CD14-positive monocyte (primary cell): ENCODE data around the gene CORO1C. TPM values are rescaled to one million over a fixed set of nuclear protein-coding genes. Genes with fewer than 3 reads are reported as not detected.
A peak's percentile ranks its signal among the peaks of the same experiment; 100 is the strongest.

Source experiments
- DNase-seq, 3 donors: peaks; one replicate each; pipeline ENCODE4 v3.0.0-alpha.2; 2011 to 2022
- H2AFZ ChIP-seq: 2 replicates; pipeline ENCODE4 v1.6.0; 2012; ENCODE audit warnings: mild to moderate bottlenecking, low read depth, low read length, inconsistent platforms; ENCODE audit not compliant: insufficient read depth, poor library complexity, severe bottlenecking
- H3K27ac ChIP-seq, 2 donors: 1 replicate in 1 of 2; 2 replicates in 1 of 2; pipeline ENCODE4 v1.5.1; 2012 to 2013; ENCODE audit warnings: low read length in 2 of 2, control low read depth in 1 of 2, inconsistent platforms in 1 of 2, low read depth in 1 of 2, mild to moderate bottlenecking in 1 of 2
- H3K27me3 ChIP-seq, 2 donors: one replicate each; pipeline versions ENCODE4 v1.6.0 to v1.6.1; 2011 to 2013; ENCODE audit warnings: low read length in 2 of 2; ENCODE audit not compliant: control insufficient read depth in 2 of 2, insufficient read depth in 2 of 2
- H3K36me3 ChIP-seq, 2 donors: replicated peaks in 1 of 2; 1 replicate in 1 of 2; 2 replicates in 1 of 2; pipeline versions ENCODE4 v1.5.1 to v1.6.1; 2012 to 2013; ENCODE audit warnings: low read length in 2 of 2, control low read depth in 1 of 2, inconsistent platforms in 1 of 2, mild to moderate bottlenecking in 1 of 2; ENCODE audit not compliant: insufficient read depth in 2 of 2, control insufficient read depth in 1 of 2
- H3K4me1 ChIP-seq, 2 donors: 1 replicate in 1 of 2; 2 replicates in 1 of 2; pipeline versions ENCODE4 v1.5.1 to v1.6.1; 2012 to 2013; ENCODE audit warnings: low read length in 2 of 2, control low read depth in 1 of 2, inconsistent platforms in 1 of 2, mild to moderate bottlenecking in 1 of 2, moderate library complexity in 1 of 2; ENCODE audit not compliant: insufficient read depth in 2 of 2, control insufficient read depth in 1 of 2
- H3K4me2 ChIP-seq: replicated peaks from 2 replicates; pipeline ENCODE3; 2012; ENCODE audit warnings: low read length, moderate library complexity, mild to moderate bottlenecking; ENCODE audit not compliant: poor library complexity, severe bottlenecking; ENCODE audit errors: extremely low read depth
- H3K4me3 ChIP-seq, 3 experiments: fragments of 200-600 bp in 1 of 3; sonication (generic) in 1 of 3; replicated peaks in 1 of 3; 1 replicate in 2 of 3; 2 replicates in 1 of 3; pipeline ENCODE4 v1.5.1; 2011 to 2013; ENCODE audit warnings: low read length in 3 of 3, mild to moderate bottlenecking in 3 of 3, control low read depth in 2 of 3, low read depth in 2 of 3, inconsistent platforms in 1 of 3, moderate library complexity in 1 of 3
- H3K79me2 ChIP-seq: 2 replicates; pipeline ENCODE4 v1.6.0; 2012; ENCODE audit warnings: mild to moderate bottlenecking, control low read depth, inconsistent platforms, low read length, moderate library complexity; ENCODE audit not compliant: insufficient read depth
- H3K9ac ChIP-seq: 2 replicates; pipeline ENCODE4 v1.6.0; 2017; ENCODE audit warnings: low read length, mild to moderate bottlenecking; ENCODE audit not compliant: insufficient read depth, poor library complexity, severe bottlenecking
- H3K9me3 ChIP-seq, 2 donors: replicated peaks in 1 of 2; 1 replicate in 1 of 2; 2 replicates in 1 of 2; pipeline versions ENCODE4 v1.5.1 to v1.6.1; 2012 to 2013; ENCODE audit warnings: low read length in 2 of 2, control low read depth in 1 of 2; ENCODE audit not compliant: control insufficient read depth in 1 of 2, insufficient read depth in 1 of 2
- H4K20me1 ChIP-seq: 2 replicates; pipeline ENCODE4 v1.6.0; 2012; ENCODE audit warnings: mild to moderate bottlenecking, low read length, control low read depth, moderate library complexity; ENCODE audit not compliant: insufficient read depth
- H3K27ac Mint-ChIP-seq, 7 donors: one replicate each; pipeline ENCODE4 v1.8.0; 2020; ENCODE audit warnings: mild to moderate bottlenecking in 7 of 7, mixed read lengths in 7 of 7, moderate library complexity in 6 of 7, inconsistent platforms in 2 of 7
- H3K27me3 Mint-ChIP-seq, 3 donors: one replicate each; pipeline ENCODE4 v1.8.0; 2021 to 2022; ENCODE audit warnings: low read depth in 3 of 3, mild to moderate bottlenecking in 3 of 3, mixed read lengths in 3 of 3, moderate library complexity in 3 of 3, inconsistent platforms in 1 of 3
- H3K36me3 Mint-ChIP-seq, 2 donors: one replicate each; pipeline ENCODE4 v1.8.0; 2020; ENCODE audit warnings: mixed read lengths in 2 of 2, inconsistent platforms in 1 of 2, mild to moderate bottlenecking in 1 of 2
- H3K4me1 Mint-ChIP-seq: one replicate; pipeline ENCODE4 v1.8.0; 2020; ENCODE audit warnings: mild to moderate bottlenecking, mixed read lengths
- H3K4me3 Mint-ChIP-seq, 2 donors: one replicate each; pipeline ENCODE4 v1.8.0; 2020; ENCODE audit warnings: mild to moderate bottlenecking in 2 of 2, mixed read lengths in 2 of 2, moderate library complexity in 1 of 2
- H3K9me3 Mint-ChIP-seq, 7 donors: one replicate each; pipeline ENCODE4 v1.8.0; 2020 to 2022; ENCODE audit warnings: mixed read lengths in 7 of 7, mild to moderate bottlenecking in 6 of 7, moderate library complexity in 6 of 7, inconsistent platforms in 2 of 7
- WGBS: methylation state at CpG from one replicate; pipeline ENCODE4 v1.1.5; 2013; ENCODE audit warnings: missing lambda C conversion rate; ENCODE audit not compliant: insufficient coverage; 5-methylcytosine and 5-hydroxymethylcytosine counted together
- intact Hi-C, 2 donors: fragments of 100-400 bp; cut with micrococcal nuclease; formaldehyde crosslinking; loops; one replicate each; pipeline versions ENCODE4 v1.15.0 to v1.15.1; 2023
- polyA plus RNA-seq, 3 donors: library from polyadenylated mRNA; depleted of rRNA in 1 of 3; unstranded in 2 of 3; stranded (reverse) in 1 of 3; fragments of 300-500 nt in 2 of 3; fragments of >200 nt in 1 of 3; fragmentation: Illumina TruSeq in 2 of 3; gene quantifications; 1 replicate in 2 of 3; 2 replicates in 1 of 3; pipeline ENCODE4 v1.2.3, GENCODE V29; 2012 to 2021
- TF ChIP-seq, protein P1 (sequence below): fragments of 200-600 bp; IDR thresholded peaks from one replicate; pipeline ENCODE4 v1.8.0; 2022; ENCODE audit warnings: antibody characterized with exemption, mild to moderate bottlenecking

CORO1C gene
- polyA plus RNA-seq, 3 donors, result 77.5 to 285 (median 229) TPM

DNA sequence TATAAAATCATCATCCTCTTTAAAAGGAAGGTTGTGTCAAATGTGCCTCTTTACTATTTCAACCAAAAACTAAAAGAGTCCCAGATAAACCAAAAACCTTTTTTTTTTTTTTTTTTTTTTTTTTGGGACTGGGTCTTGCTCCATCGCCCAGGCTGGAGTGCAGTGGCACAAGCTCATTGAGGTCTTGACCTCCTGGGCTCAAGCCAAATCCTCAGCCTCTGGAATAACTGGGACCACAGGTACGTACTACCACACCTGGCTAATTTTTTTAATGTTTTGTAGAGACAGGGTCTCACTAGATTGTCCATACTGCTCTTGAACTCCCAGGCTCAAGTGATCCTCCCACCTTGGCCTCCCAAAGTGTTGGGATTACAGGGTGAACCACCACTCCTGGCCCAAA lies 81.2 kb downstream of the CORO1C start:
- intact Hi-C loops, result no loop called here
- peaks cover 40% of the 10 kb centered on the region for H4K20me1 ChIP-seq
- Mint-ChIP-seq H3K27me3 (no peaks in the 10 kb centered on the region), H3K4me1 (peaks cover 5% of the 10 kb centered on the region), H3K36me3 (peaks cover 80 to 90% of the 10 kb centered on the region in 2 donors), H3K9me3 (peaks cover 0 to 2% (median 0%) of the 10 kb centered on the region in 7 donors), H3K27ac (peak overlapping the region in 1 of 7 donors; percentile 10), H3K4me3 (no peak overlapping the region)
- peaks cover 89 to 98% of the 10 kb centered on the region in 2 donors for H3K36me3 ChIP-seq
- no peak overlapping the region for H2AFZ ChIP-seq
- H3K27me3 ChIP-seq, result no peaks in the 10 kb centered on the region
- DNase-seq, result no peak
- TF ChIP-seq, protein P1, sequence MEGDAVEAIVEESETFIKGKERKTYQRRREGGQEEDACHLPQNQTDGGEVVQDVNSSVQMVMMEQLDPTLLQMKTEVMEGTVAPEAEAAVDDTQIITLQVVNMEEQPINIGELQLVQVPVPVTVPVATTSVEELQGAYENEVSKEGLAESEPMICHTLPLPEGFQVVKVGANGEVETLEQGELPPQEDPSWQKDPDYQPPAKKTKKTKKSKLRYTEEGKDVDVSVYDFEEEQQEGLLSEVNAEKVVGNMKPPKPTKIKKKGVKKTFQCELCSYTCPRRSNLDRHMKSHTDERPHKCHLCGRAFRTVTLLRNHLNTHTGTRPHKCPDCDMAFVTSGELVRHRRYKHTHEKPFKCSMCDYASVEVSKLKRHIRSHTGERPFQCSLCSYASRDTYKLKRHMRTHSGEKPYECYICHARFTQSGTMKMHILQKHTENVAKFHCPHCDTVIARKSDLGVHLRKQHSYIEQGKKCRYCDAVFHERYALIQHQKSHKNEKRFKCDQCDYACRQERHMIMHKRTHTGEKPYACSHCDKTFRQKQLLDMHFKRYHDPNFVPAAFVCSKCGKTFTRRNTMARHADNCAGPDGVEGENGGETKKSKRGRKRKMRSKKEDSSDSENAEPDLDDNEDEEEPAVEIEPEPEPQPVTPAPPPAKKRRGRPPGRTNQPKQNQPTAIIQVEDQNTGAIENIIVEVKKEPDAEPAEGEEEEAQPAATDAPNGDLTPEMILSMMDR, result no peak
- WGBS, result 100% methylated on average over 1 of the region's 2 CpGs
- no peak overlapping the region for H3K27ac ChIP-seq
- no peaks in the 10 kb centered on the region for H3K9me3 ChIP-seq
- H3K79me2 ChIP-seq, result peaks cover 3% of the 10 kb centered on the region
- H3K9ac ChIP-seq, result no peak overlapping the region
- H3K4me3 ChIP-seq, result no peak overlapping the region
- H3K4me2 ChIP-seq, result no peak overlapping the region
- no peaks in the 10 kb centered on the region for H3K4me1 ChIP-seq

- H4K20me1 ChIP-seq, result peaks cover 39% of the 10 kb centered on the region
- no peaks in the 10 kb centered on the region for H3K9me3 ChIP-seq
- Mint-ChIP-seq H3K27me3 (no peaks in the 10 kb centered on the region), H3K36me3 (peaks cover 82 to 91% of the 10 kb centered on the region in 2 donors), H3K4me1 (peaks cover 5% of the 10 kb centered on the region), H3K4me3 (no peak overlapping the region), H3K27ac (peak overlapping the region in 2 of 7 donors; percentile 34 to 73), H3K9me3 (peaks cover 0 to 2% (median 0%) of the 10 kb centered on the region in 7 donors)
- no peak for DNase-seq
- no peak overlapping the region for H3K27ac ChIP-seq
- H3K4me2 ChIP-seq, result no peak overlapping the region
- H3K36me3 ChIP-seq, result peaks cover 90 to 99% of the 10 kb centered on the region in 2 donors
- peaks cover 3% of the 10 kb centered on the region for H3K79me2 ChIP-seq
- H3K9ac ChIP-seq, result no peak overlapping the region
- no peak overlapping the region for H3K4me3 ChIP-seq
- no CpG with 5 or more reads among the region's 4 CpGs for WGBS
- H3K4me1 ChIP-seq, result no peaks in the 10 kb centered on the region
- no peaks in the 10 kb centered on the region for H3K27me3 ChIP-seq
- intact Hi-C loops, result no loop called here
- no peak overlapping the region for H2AFZ ChIP-seq
- TF ChIP-seq, protein P1, result no peak
Observed at GRCh38 chr12:108649669-108650068, 81.6 kb downstream of the CORO1C start.
